Measurements from ENCODE around the gene NRCAM. TPM values are rescaled to one million over a fixed set of nuclear protein-coding genes. Genes with fewer than 3 reads are reported as not detected.

NRCAM gene
- total and polyA plus RNA-seq, 2 of the 8 experiments (the other 6 are each of a cell fraction or from before 2014, with no cell fraction given), result 2.7 to 3.8 TPM

GRCh38 chr7:108454674-108455550 lies 1.3 kb downstream of the NRCAM start (continued):
- TF ChIP-seq ATF3 (IDR thresholded peaks at IDR 0.05; ENCODE audit: insufficient read depth, low read depth, low read length) (no peak), EP300 (IDR thresholded peaks at IDR 0.05; ENCODE audit: borderline replicate concordance in 1 of 2, low read depth in 2 of 2, low read length in 2 of 2) (no peak), TCF12 (IDR thresholded peaks at IDR 0.05; ENCODE audit: low read depth, low read length) (no peak), RXRA (IDR thresholded peaks at IDR 0.05; ENCODE audit: insufficient read depth, low read depth, low read length) (no peak), CBX5 (IDR thresholded peaks at IDR 0.05; ENCODE audit: low read depth, low read length) (no peak), SP1 (IDR thresholded peaks at IDR 0.05; ENCODE audit: low read depth, low read length) (no peak), CEBPB (IDR thresholded peaks at IDR 0.05; ENCODE audit: low read depth, low read length) (no peak), EGR1 (IDR thresholded peaks at IDR 0.05; ENCODE audit: borderline replicate concordance, low read depth, low read length) (no peak)

All from H1 (cell line).